Ishikawa (cell line): ENCODE measurements around the gene PEX5.

Experiments
- CEBPB ChIP-seq: IDR thresholded peaks from 2 replicates; pipeline ENCODE4 v1.6.1; 2012
- CREB1 ChIP-seq: IDR thresholded peaks from 2 replicates; pipeline ENCODE4 v1.6.1; 2012; ENCODE audit warnings: low read depth
- EGR1 ChIP-seq: IDR thresholded peaks from 2 replicates; pipeline ENCODE4 v1.6.1; 2012
- EP300 ChIP-seq: IDR thresholded peaks from 2 replicates; pipeline ENCODE4 v1.6.1; 2012; ENCODE audit warnings: borderline replicate concordance
- FOXM1 ChIP-seq: IDR thresholded peaks from 2 replicates; pipeline ENCODE4 v1.6.1; 2012; ENCODE audit warnings: low read depth, borderline replicate concordance
- NFIC ChIP-seq: IDR thresholded peaks from 2 replicates; pipeline ENCODE4 v1.6.1; 2012
- RAD21 ChIP-seq: IDR thresholded peaks from 2 replicates; pipeline ENCODE4 v1.6.1; 2012; ENCODE audit warnings: low read depth
- TAF1 ChIP-seq: IDR thresholded peaks from 2 replicates; pipeline ENCODE4 v1.6.1; 2012; ENCODE audit warnings: low read depth, mild to moderate bottlenecking
- TCF12 ChIP-seq: IDR thresholded peaks from 2 replicates; pipeline ENCODE4 v1.6.1; 2012; ENCODE audit warnings: low read depth
- TEAD4 ChIP-seq: IDR thresholded peaks from 2 replicates; pipeline ENCODE4 v1.6.1; 2012
- YY1 ChIP-seq: IDR thresholded peaks from 2 replicates; pipeline ENCODE4 v1.6.1; 2012; ENCODE audit warnings: low read depth
- ZBTB7A ChIP-seq: IDR thresholded peaks from 2 replicates; pipeline ENCODE4 v1.6.1; 2012; ENCODE audit warnings: low read depth
- TF ChIP-seq, protein P1 (sequence below): IDR thresholded peaks from 2 replicates; pipeline ENCODE4 v1.6.1; 2012; ENCODE audit warnings: low read depth, mild to moderate bottlenecking
- TF ChIP-seq, protein P2 (sequence below): IDR thresholded peaks from 2 replicates; pipeline ENCODE4 v1.6.1; 2012
- TF ChIP-seq, protein P3 (sequence below): IDR thresholded peaks from 2 replicates; pipeline ENCODE4 v1.6.1; 2012

PEX5 gene

DNA sequence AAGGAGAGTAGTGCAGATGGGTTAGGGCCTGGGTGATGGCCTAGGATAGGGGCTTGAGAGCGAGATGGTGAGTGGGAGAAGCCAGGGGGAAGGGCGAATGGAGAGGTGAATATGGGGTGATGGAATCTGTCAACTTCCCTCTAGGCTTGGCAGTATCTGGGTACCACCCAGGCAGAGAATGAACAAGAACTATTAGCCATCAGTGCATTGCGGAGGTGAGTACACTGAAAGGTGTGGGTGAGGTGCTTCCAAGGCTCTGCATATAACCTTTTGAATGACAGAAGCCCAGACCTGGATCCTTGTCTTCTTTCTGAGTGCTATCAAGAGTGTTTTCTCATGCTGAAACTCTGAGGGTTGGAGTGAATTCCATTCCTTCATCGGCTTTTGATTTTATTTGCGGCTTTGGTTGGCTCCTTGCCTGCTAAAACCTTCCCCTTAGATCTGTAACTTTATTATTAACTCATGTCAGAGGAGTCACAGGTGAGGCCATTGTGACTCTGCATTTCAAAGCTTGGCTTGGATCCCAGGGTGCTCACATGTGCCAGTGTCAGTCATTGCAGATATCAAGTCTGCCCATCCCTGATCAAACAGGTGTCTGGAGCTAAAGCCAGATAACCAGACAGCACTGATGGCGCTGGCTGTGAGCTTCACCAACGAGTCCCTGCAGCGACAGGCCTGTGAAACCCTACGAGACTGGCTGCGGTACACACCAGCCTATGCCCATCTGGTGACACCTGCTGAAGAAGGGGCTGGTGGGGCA lies 18.6 kb downstream of the PEX5 start:
- no peak for TF ChIP-seq TCF12
- TF ChIP-seq, protein P1, sequence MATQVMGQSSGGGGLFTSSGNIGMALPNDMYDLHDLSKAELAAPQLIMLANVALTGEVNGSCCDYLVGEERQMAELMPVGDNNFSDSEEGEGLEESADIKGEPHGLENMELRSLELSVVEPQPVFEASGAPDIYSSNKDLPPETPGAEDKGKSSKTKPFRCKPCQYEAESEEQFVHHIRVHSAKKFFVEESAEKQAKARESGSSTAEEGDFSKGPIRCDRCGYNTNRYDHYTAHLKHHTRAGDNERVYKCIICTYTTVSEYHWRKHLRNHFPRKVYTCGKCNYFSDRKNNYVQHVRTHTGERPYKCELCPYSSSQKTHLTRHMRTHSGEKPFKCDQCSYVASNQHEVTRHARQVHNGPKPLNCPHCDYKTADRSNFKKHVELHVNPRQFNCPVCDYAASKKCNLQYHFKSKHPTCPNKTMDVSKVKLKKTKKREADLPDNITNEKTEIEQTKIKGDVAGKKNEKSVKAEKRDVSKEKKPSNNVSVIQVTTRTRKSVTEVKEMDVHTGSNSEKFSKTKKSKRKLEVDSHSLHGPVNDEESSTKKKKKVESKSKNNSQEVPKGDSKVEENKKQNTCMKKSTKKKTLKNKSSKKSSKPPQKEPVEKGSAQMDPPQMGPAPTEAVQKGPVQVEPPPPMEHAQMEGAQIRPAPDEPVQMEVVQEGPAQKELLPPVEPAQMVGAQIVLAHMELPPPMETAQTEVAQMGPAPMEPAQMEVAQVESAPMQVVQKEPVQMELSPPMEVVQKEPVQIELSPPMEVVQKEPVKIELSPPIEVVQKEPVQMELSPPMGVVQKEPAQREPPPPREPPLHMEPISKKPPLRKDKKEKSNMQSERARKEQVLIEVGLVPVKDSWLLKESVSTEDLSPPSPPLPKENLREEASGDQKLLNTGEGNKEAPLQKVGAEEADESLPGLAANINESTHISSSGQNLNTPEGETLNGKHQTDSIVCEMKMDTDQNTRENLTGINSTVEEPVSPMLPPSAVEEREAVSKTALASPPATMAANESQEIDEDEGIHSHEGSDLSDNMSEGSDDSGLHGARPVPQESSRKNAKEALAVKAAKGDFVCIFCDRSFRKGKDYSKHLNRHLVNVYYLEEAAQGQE, result no peak
- TF ChIP-seq CREB1, result no peak
- no peak for TF ChIP-seq CEBPB
- TF ChIP-seq NFIC, result no peak
- no peak for TF ChIP-seq TAF1
- TF ChIP-seq, protein P2, sequence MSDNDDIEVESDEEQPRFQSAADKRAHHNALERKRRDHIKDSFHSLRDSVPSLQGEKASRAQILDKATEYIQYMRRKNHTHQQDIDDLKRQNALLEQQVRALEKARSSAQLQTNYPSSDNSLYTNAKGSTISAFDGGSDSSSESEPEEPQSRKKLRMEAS, result no peak
- TF ChIP-seq RAD21, result no peak
- no peak for TF ChIP-seq YY1
- TF ChIP-seq EP300, result no peak
- TF ChIP-seq ZBTB7A, result no peak
- no peak for TF ChIP-seq EGR1
- TF ChIP-seq TEAD4, result no peak
- TF ChIP-seq, protein P3, sequence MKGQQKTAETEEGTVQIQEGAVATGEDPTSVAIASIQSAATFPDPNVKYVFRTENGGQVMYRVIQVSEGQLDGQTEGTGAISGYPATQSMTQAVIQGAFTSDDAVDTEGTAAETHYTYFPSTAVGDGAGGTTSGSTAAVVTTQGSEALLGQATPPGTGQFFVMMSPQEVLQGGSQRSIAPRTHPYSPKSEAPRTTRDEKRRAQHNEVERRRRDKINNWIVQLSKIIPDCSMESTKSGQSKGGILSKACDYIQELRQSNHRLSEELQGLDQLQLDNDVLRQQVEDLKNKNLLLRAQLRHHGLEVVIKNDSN, result no peak

DNA sequence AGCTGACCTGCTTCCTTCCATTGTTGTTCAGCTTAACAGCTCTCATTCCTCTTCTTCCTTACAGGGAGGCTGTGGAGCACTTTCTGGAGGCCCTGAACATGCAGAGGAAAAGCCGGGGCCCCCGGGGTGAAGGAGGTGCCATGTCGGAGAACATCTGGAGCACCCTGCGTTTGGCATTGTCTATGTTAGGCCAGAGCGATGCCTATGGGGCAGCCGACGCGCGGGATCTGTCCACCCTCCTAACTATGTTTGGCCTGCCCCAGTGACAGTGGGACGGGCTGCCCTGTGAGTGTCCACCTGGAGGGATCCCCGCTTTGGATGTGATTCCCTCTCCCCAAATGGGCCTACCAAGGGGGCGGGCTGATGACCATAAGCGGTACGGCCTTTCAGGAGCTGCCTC lies 20.5 kb downstream of the PEX5 start:
- TF ChIP-seq CEBPB (no peak), TEAD4 (no peak), TCF12 (no peak), ZBTB7A (no peak), NFIC (no peak), RAD21 (no peak), EP300 (no peak), FOXM1 (no peak)
- TF ChIP-seq, protein P1, result no peak

DNA sequence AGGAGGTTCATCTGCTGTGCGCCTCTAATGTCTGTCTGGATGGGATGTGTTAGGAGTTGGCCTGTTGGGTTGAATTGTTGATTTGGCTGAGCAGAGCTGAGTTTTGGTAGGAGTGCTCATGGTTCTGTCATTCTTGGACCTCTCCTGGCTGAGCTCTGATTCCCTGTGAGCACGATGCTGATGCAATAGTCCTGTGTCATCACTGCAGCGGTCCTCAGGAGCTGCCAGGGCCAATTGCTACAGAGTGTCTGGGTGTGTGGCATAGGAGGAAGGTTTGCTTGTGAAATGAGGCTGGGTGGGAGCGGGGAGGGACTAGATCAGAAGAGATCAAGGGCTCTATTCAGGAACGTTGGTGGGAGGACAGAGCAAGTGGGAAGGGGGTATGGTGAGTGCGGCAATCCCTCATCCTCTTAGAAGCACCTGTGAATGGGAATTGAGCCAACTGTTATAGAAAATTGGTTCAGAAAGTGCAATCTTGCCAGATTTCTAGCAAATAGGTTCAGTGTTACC lies 21.2 kb downstream of the PEX5 start:
- TF ChIP-seq CEBPB (no peak), ZBTB7A (no peak)
- TF ChIP-seq, protein P1, result no peak
- TF ChIP-seq, protein P2, result no peak

DNA sequence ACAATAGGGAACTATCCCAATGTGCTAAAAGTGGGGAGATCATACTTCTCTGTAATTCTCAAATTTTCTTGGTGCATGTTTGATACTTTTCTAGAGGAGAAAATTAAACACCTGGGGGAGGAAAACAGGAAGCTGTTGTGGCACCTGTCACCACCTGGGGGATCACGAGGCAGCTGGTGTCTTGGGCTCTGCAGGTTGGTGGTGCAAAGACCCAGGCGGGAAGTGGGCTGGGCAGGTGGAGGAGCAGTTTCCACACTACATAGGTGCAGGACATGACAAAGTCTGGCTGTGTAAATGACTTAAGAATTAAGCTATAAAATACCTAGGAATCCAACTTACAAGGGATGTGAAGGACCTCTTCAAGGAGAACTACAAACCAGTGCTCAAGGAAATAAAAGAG lies 23.2 kb downstream of the PEX5 start:
- no peak for TF ChIP-seq RAD21
- TF ChIP-seq FOXM1, result no peak
- no peak for TF ChIP-seq EP300
- TF ChIP-seq, protein P2, result no peak
- no peak for TF ChIP-seq EGR1
